NCI-H1436 (cell line): ENCODE results near the gene TRMT112.
"Not testable (repeated sequence)": the region's sequence is repeated elsewhere in the genome, so short reads cannot be mapped to it uniquely, and the experiment has no call there.

ENCODE experiments used
- DNase-seq: peaks from one replicate; lab custom pipeline; 2025; lab: John Stamatoyannopoulos, UW

The TRMT112 gene

GRCh38 chr11:64312947-64313346 lies 4.4 kb downstream of the TRMT112 start:
- DNase-seq: no peak

- DNase-seq: not testable (repeated sequence)
Measured at GRCh38 chr11:64307795-64308194, 9.6 kb downstream of the TRMT112 start.

- DNase-seq: no peak
Measured at GRCh38 chr11:64306876-64307622, 10.3 kb downstream of the TRMT112 start.

GRCh38 chr11:64306563-64306875 lies 10.8 kb downstream of the TRMT112 start:
- DNase-seq: no peak

- DNase-seq: peak; percentile 52
Measured at GRCh38 chr11:64305691-64306562, 11.4 kb downstream of the TRMT112 start.

GRCh38 chr11:64305075-64305690 lies 12.2 kb downstream of the TRMT112 start, which contains the start of gene ESRRA:
Gene ESRRA (plus strand): TSS chr11:64305524. CDS start chr11:64307180, 1,656 bp downstream.
- peak; percentile 100 for DNase-seq

- DNase-seq: peak; percentile 87
Measured at GRCh38 chr11:64304316-64305072, 12.9 kb downstream of the TRMT112 start.

- DNase-seq: no peak
Measured at GRCh38 chr11:64304032-64304315, 13.4 kb downstream of the TRMT112 start.

- no peak for DNase-seq
Measured at GRCh38 chr11:64303109-64304031, 14.0 kb downstream of the TRMT112 start.

GRCh38 chr11:64299847-64300648 lies 17.3 kb downstream of the TRMT112 start, which contains the start of gene CATSPERZ:
Gene CATSPERZ (plus strand): TSS chr11:64300358. CDS start chr11:64300411, 53 bp downstream.
- DNase-seq: no peak

GRCh38 chr11:64298966-64299846 lies 18.2 kb downstream of the TRMT112 start:
- DNase-seq: no peak

- no peak for DNase-seq
Measured at GRCh38 chr11:64297699-64298358, 19.5 kb downstream of the TRMT112 start.

- no peak for DNase-seq
Measured at GRCh38 chr11:64296830-64297698, 20.3 kb downstream of the TRMT112 start.

GRCh38 chr11:64296236-64296635 lies 21.1 kb downstream of the TRMT112 start:
- no peak for DNase-seq

- no peak for DNase-seq
Measured at GRCh38 chr11:64295760-64296159, 21.6 kb downstream of the TRMT112 start.

- DNase-seq: no peak
Measured at GRCh38 chr11:64294774-64295173, 22.6 kb downstream of the TRMT112 start.

GRCh38 chr11:64292460-64293254 lies 24.7 kb downstream of the TRMT112 start:
- no peak for DNase-seq
